Measurements from ENCODE around the gene SNRNP35.

SNRNP35 gene

GRCh38 chr12:123490089-123490488 lies 32.1 kb downstream of the SNRNP35 start:
- no peaks in the 10 kb centered on the region for H3K4me1 ChIP-seq (ENCODE audit: control insufficient read depth, insufficient read depth, low read length)
- no peak overlapping the region for H3K27ac ChIP-seq (ENCODE audit: extremely low read depth, low read depth, low read length)
- H3K36me3 ChIP-seq (ENCODE audit: control insufficient read depth in 2 of 2, insufficient read depth in 1 of 2, low read length in 2 of 2) = peaks cover 0 to 9% of the 10 kb centered on the region in 2 experiments; a peak in 2 of 3 replicates
- H3K4me3 ChIP-seq (ENCODE audit: low read depth, low read length) = no peak overlapping the region
- POLR2A ChIA-PET = interaction anchor here (0.6 kb wide), 1 partner anchor 1377 kb away, joined by 4 read pairs; no protein-coding TSS in a partner anchor
- H3K9me3 ChIP-seq (ENCODE audit: control insufficient read depth, insufficient read depth, low read depth, low read length) = no peaks in the 10 kb centered on the region
- TF ChIP-seq ZNF18 (tag by site-specific recombination; IDR thresholded peaks at IDR 0.05) (no peak), ZNF221 (tag by site-specific recombination; IDR thresholded peaks at IDR 0.05; ENCODE audit: borderline replicate concordance) (no peak), PRDM1 (tag by site-specific recombination; IDR thresholded peaks at IDR 0.05) (no peak), ZSCAN23 (tag by site-specific recombination; IDR thresholded peaks at IDR 0.05) (no peak), ZXDB (tag by site-specific recombination; IDR thresholded peaks at IDR 0.05) (no peak)
- CTCF ChIA-PET = interaction anchor here (0.8 kb wide), 1 partner anchor 63 kb away, joined by 3 read pairs; no protein-coding TSS in a partner anchor

- H3K36me3 ChIP-seq (ENCODE audit: control insufficient read depth in 2 of 2, insufficient read depth in 1 of 2, low read length in 2 of 2) = peaks cover 0 to 6% of the 10 kb centered on the region in 2 experiments; a peak in 2 of 3 replicates
- H3K4me3 ChIP-seq (ENCODE audit: low read depth, low read length) = no peak overlapping the region
- TF ChIP-seq SETDB1 (IDR thresholded peaks at IDR 0.05; ENCODE audit: insufficient read length, low read length) (no peak), ZNF350 (tag by site-specific recombination; IDR thresholded peaks at IDR 0.05) (no peak), PRDM6 (tag by site-specific recombination; IDR thresholded peaks at IDR 0.05) (no peak), ZNF23 (tag by site-specific recombination; IDR thresholded peaks at IDR 0.05; ENCODE audit: borderline replicate concordance) (no peak), ZNF645 (tag by site-specific recombination; IDR thresholded peaks at IDR 0.05) (no peak), ZNF548 (tag by site-specific recombination; IDR thresholded peaks at IDR 0.05) (no peak), ZNF791 (tag by site-specific recombination; IDR thresholded peaks at IDR 0.05) (no peak), ZSCAN16 (tag by site-specific recombination; IDR thresholded peaks at IDR 0.05) (no peak), ZBTB20 (tag by site-specific recombination; IDR thresholded peaks at IDR 0.05) (no peak), PBX3 (CRISPR knock-in tag; IDR thresholded peaks at IDR 0.05) (no peak), ZNF362 (tag by site-specific recombination; IDR thresholded peaks at IDR 0.05) (no peak), ZNF610 (tag by site-specific recombination; IDR thresholded peaks at IDR 0.05; ENCODE audit: borderline replicate concordance) (no peak), WT1 (tag by site-specific recombination; IDR thresholded peaks at IDR 0.05) (no peak), ZNF394 (tag by site-specific recombination; IDR thresholded peaks at IDR 0.05; ENCODE audit: borderline replicate concordance) (no peak), ZNF184 (tag by site-specific recombination; IDR thresholded peaks at IDR 0.05) (no peak), ZNF521 (tag by site-specific recombination; IDR thresholded peaks at IDR 0.05) (no peak), ZNF560 (tag by site-specific recombination; IDR thresholded peaks at IDR 0.05; ENCODE audit: borderline replicate concordance) (no peak), ZNF341 (tag by site-specific recombination; IDR thresholded peaks at IDR 0.05; ENCODE audit: low read depth) (no peak), ZBTB49 (tag by site-specific recombination; IDR thresholded peaks at IDR 0.05; ENCODE audit: low read depth) (no peak)
- no peak overlapping the region for H3K27ac ChIP-seq (ENCODE audit: extremely low read depth, low read depth, low read length)
- no peaks in the 10 kb centered on the region for H3K4me1 ChIP-seq (ENCODE audit: control insufficient read depth, insufficient read depth, low read length)
- CTCF ChIA-PET = no interaction called here
- H3K9me3 ChIP-seq (ENCODE audit: control insufficient read depth, insufficient read depth, low read depth, low read length) = no peaks in the 10 kb centered on the region
- POLR2A ChIA-PET = no interaction called here
These were observed 33.1 kb downstream of the SNRNP35 start for GRCh38 chr12:123491056-123491455.

Data from HEK293 (cell line).